ENCODE data around the gene SPI1. TPM values are rescaled to one million over a fixed set of nuclear protein-coding genes. Genes with fewer than 3 reads are reported as not detected.

Gene SPI1
- total RNA-seq, 1 donor from 2014 or later: not detected

GRCh38 chr11:47384498-47384897 lies 6.2 kb upstream of the SPI1 start:
- H3K4me3 Mint-ChIP-seq (ENCODE audit: unreplicated experiment): no peak overlapping the region
- no peak for DNase-seq (ENCODE audit: low read depth)
- H3K9me3 ChIP-seq (ENCODE audit: insufficient read depth, low read depth, low read length): no peaks in the 10 kb centered on the region
- H3K4me1 Mint-ChIP-seq (ENCODE audit: low read depth, unreplicated experiment): no peaks in the 10 kb centered on the region
- H4K20me1 ChIP-seq (ENCODE audit: insufficient read depth, low read length): no peaks in the 10 kb centered on the region
- H3K36me3 ChIP-seq (ENCODE audit: insufficient read depth, low read length): no peaks in the 10 kb centered on the region
- H3K27me3 Mint-ChIP-seq (ENCODE audit: low read depth, unreplicated experiment): peaks cover 9% of the 10 kb centered on the region
- H3K4me2 ChIP-seq (ENCODE audit: low read length): no peak overlapping the region
- TF ChIP-seq EZH2 (IDR thresholded peaks at IDR 0.05; ENCODE audit: insufficient read depth, low read length): no peak
- TF ChIP-seq CTCF (IDR thresholded peaks at IDR 0.05; ENCODE audit: insufficient read depth, low read depth, low read length): no peak
- FAIRE-seq: no peak
- no peaks in the 10 kb centered on the region for H3K4me1 ChIP-seq (ENCODE audit: insufficient read depth, low read length)
- no peak overlapping the region for H2AFZ ChIP-seq (ENCODE audit: low read depth, low read length)
- H3K27ac Mint-ChIP-seq (ENCODE audit: unreplicated experiment): no peak overlapping the region
- no peak overlapping the region for H3K27ac ChIP-seq (ENCODE audit: low read depth, low read length)
- H3K4me3 ChIP-seq (ENCODE audit: insufficient read depth, low read depth, low read length): no peak overlapping the region
- no peaks in the 10 kb centered on the region for H3K9me3 Mint-ChIP-seq (ENCODE audit: unreplicated experiment)
- no peak overlapping the region for H3K9ac ChIP-seq (ENCODE audit: low read length)
- H3K36me3 Mint-ChIP-seq (ENCODE audit: low read depth, unreplicated experiment): no peaks in the 10 kb centered on the region
- H3K79me2 ChIP-seq (ENCODE audit: insufficient read depth, low read length): no peaks in the 10 kb centered on the region
- no peaks in the 10 kb centered on the region for H3K27me3 ChIP-seq (ENCODE audit: insufficient read depth, low read length)

- Mint-ChIP-seq H3K4me1 (ENCODE audit: low read depth, unreplicated experiment) (no peaks in the 10 kb centered on the region), H3K27ac (ENCODE audit: unreplicated experiment) (no peak overlapping the region), H3K4me3 (ENCODE audit: unreplicated experiment) (no peak overlapping the region), H3K27me3 (ENCODE audit: low read depth, unreplicated experiment) (peaks cover 9% of the 10 kb centered on the region), H3K36me3 (ENCODE audit: low read depth, unreplicated experiment) (no peaks in the 10 kb centered on the region), H3K9me3 (ENCODE audit: unreplicated experiment) (no peaks in the 10 kb centered on the region)
- no peaks in the 10 kb centered on the region for H3K27me3 ChIP-seq (ENCODE audit: insufficient read depth, low read length)
- H3K9ac ChIP-seq (ENCODE audit: low read length): no peak overlapping the region
- H3K36me3 ChIP-seq (ENCODE audit: insufficient read depth, low read length): no peaks in the 10 kb centered on the region
- no peaks in the 10 kb centered on the region for H3K79me2 ChIP-seq (ENCODE audit: insufficient read depth, low read length)
- no peak overlapping the region for H3K4me3 ChIP-seq (ENCODE audit: insufficient read depth, low read depth, low read length)
- no peaks in the 10 kb centered on the region for H4K20me1 ChIP-seq (ENCODE audit: insufficient read depth, low read length)
- no peak for FAIRE-seq
- H3K27ac ChIP-seq (ENCODE audit: low read depth, low read length): no peak overlapping the region
- H3K4me2 ChIP-seq (ENCODE audit: low read length): no peak overlapping the region
- no peaks in the 10 kb centered on the region for H3K4me1 ChIP-seq (ENCODE audit: insufficient read depth, low read length)
- TF ChIP-seq CTCF (IDR thresholded peaks at IDR 0.05; ENCODE audit: insufficient read depth, low read depth, low read length) (no peak), EZH2 (IDR thresholded peaks at IDR 0.05; ENCODE audit: insufficient read depth, low read length) (no peak)
- no peak for DNase-seq (ENCODE audit: low read depth)
- H2AFZ ChIP-seq (ENCODE audit: low read depth, low read length): no peak overlapping the region
- H3K9me3 ChIP-seq (ENCODE audit: insufficient read depth, low read depth, low read length): no peaks in the 10 kb centered on the region
Observed at GRCh38 chr11:47383071-47383470, 4.7 kb upstream of the SPI1 start.

DNA sequence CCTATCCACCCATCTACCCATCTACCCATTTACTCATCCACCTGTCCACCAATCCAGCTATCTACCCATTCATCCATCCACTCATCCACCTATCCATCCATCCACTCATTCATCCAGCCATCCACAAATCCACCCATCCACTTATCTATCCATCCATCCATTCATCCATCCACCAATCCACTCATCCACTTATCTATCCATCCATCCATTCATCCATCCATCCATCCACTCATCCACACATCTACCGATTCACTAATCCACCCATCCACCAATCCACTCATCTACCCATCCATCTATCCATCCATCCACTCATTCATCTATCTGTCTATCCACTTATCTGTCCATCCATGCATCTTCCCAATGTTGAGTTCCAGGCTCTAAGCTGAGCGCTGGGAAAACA lies 1.7 kb upstream of the SPI1 start:
- no peak overlapping the region for H3K4me3 Mint-ChIP-seq (ENCODE audit: unreplicated experiment)
- Histone ChIP-seq H3K9ac (ENCODE audit: low read length) (no peak overlapping the region), H3K27ac (ENCODE audit: low read depth, low read length) (no peak overlapping the region), H3K4me3 (ENCODE audit: insufficient read depth, low read depth, low read length) (no peak overlapping the region), H3K79me2 (ENCODE audit: insufficient read depth, low read length) (no peaks in the 10 kb centered on the region), H3K27me3 (ENCODE audit: insufficient read depth, low read length) (no peaks in the 10 kb centered on the region), H2AFZ (ENCODE audit: low read depth, low read length) (no peak overlapping the region), H3K4me2 (ENCODE audit: low read length) (no peak overlapping the region), H3K36me3 (ENCODE audit: insufficient read depth, low read length) (no peaks in the 10 kb centered on the region), H3K9me3 (ENCODE audit: insufficient read depth, low read depth, low read length) (no peaks in the 10 kb centered on the region), H4K20me1 (ENCODE audit: insufficient read depth, low read length) (no peaks in the 10 kb centered on the region), H3K4me1 (ENCODE audit: insufficient read depth, low read length) (no peaks in the 10 kb centered on the region)
- peaks cover 5% of the 10 kb centered on the region for H3K4me1 Mint-ChIP-seq (ENCODE audit: low read depth, unreplicated experiment)
- DNase-seq (ENCODE audit: low read depth) (no peak), FAIRE-seq (no peak)
- no peaks in the 10 kb centered on the region for H3K36me3 Mint-ChIP-seq (ENCODE audit: low read depth, unreplicated experiment)
- H3K27ac Mint-ChIP-seq (ENCODE audit: unreplicated experiment): no peak overlapping the region
- H3K9me3 Mint-ChIP-seq (ENCODE audit: unreplicated experiment): no peaks in the 10 kb centered on the region
- peaks cover 9% of the 10 kb centered on the region for H3K27me3 Mint-ChIP-seq (ENCODE audit: low read depth, unreplicated experiment)
- no peak for TF ChIP-seq EZH2 (IDR thresholded peaks at IDR 0.05; ENCODE audit: insufficient read depth, low read length)
- no peak for TF ChIP-seq CTCF (IDR thresholded peaks at IDR 0.05; ENCODE audit: insufficient read depth, low read depth, low read length)

Data from astrocyte (in vitro differentiated cells and primary cell).